GM19351 (cell line): ENCODE results near the gene TERT.

Experiments used
- ATAC-seq: cut with Tn5 transposase; IDR thresholded peaks from one replicate; pipeline ENCODE4 v1.9.1; 2021; ENCODE audit warnings: mild to moderate bottlenecking, moderate library complexity; ENCODE audit not compliant: unreplicated experiment

Gene TERT

GRCh38 chr5:1319436-1320256 lies 24.8 kb upstream of the TERT start:
- ATAC-seq = no peak

- ATAC-seq = no peak
These were observed 23.9 kb upstream of the TERT start for GRCh38 chr5:1318659-1319251.

GRCh38 chr5:1317921-1318565 lies 23.2 kb upstream of the TERT start:
- no peak for ATAC-seq

GRCh38 chr5:1316588-1317340 lies 21.9 kb upstream of the TERT start:
- no peak for ATAC-seq

- peak; percentile 55 for ATAC-seq
These were observed 21.1 kb upstream of the TERT start for GRCh38 chr5:1315709-1316587.

GRCh38 chr5:1315018-1315708 lies 20.3 kb upstream of the TERT start:
- no peak for ATAC-seq

GRCh38 chr5:1314564-1314982 lies 19.7 kb upstream of the TERT start:
- ATAC-seq = no peak

- ATAC-seq = peak; percentile 68
These were observed 18.3 kb upstream of the TERT start for GRCh38 chr5:1312993-1313833.

GRCh38 chr5:1312206-1312605 lies 17.3 kb upstream of the TERT start:
- ATAC-seq = no peak

- no peak for ATAC-seq
These were observed 16.7 kb upstream of the TERT start for GRCh38 chr5:1311439-1312055.

GRCh38 chr5:1310118-1310517 lies 15.2 kb upstream of the TERT start:
- ATAC-seq = no peak

GRCh38 chr5:1304033-1304432 lies 9.2 kb upstream of the TERT start:
- ATAC-seq = no peak

- no peak for ATAC-seq
These were observed 7.4 kb upstream of the TERT start for GRCh38 chr5:1302258-1302657.

GRCh38 chr5:1300581-1301083 lies 5.8 kb upstream of the TERT start:
- no peak for ATAC-seq

GRCh38 chr5:1299961-1300360 lies 5.1 kb upstream of the TERT start:
- no peak for ATAC-seq

- no peak for ATAC-seq
These were observed 4.6 kb upstream of the TERT start for GRCh38 chr5:1299511-1299850.

GRCh38 chr5:1298723-1299510 lies 4.0 kb upstream of the TERT start:
- no peak for ATAC-seq
